Stomach (tissue), 9 donors: ENCODE data around the gene ADAM30. TPM values are rescaled to one million over a fixed set of nuclear protein-coding genes. Genes with fewer than 3 reads are reported as not detected.
"Not testable (repeated sequence)": the region's sequence is repeated elsewhere in the genome, so short reads cannot be mapped to it uniquely, and the experiment has no call there.

Experiments
- DNase-seq, 2 donors: peaks; one replicate each; pipeline versions ENCODE4 v3.0.0 to v3.0.0-alpha.2; 2013 to 2019
- H3K27ac ChIP-seq, 5 donors: fragments of 200-600 bp in 4 of 5; sonication (generic) in 4 of 5; one replicate each; pipeline ENCODE4 v1.5.1; 2013 to 2019; ENCODE audit warnings: mild to moderate bottlenecking in 1 of 5, moderate library complexity in 1 of 5
- H3K27me3 ChIP-seq, 3 donors: fragments of 200-600 bp; sonication (generic); one replicate each; pipeline ENCODE4 v1.5.1; 2017 to 2019; ENCODE audit warnings: mixed run types in 1 of 3
- H3K36me3 ChIP-seq, 4 donors: fragments of 200-600 bp; sonication (generic); 1 replicate in 3 of 4; 2 replicates in 1 of 4; pipeline ENCODE4 v1.5.1; 2016 to 2019
- H3K4me1 ChIP-seq, 4 donors: fragments of 200-600 bp; sonication (generic); one replicate each; pipeline ENCODE4 v1.5.1; 2016 to 2019
- H3K4me3 ChIP-seq, 4 donors: fragments of 200-600 bp; sonication (generic) in 3 of 4; one replicate each; pipeline ENCODE4 v1.5.1; 2016 to 2019; ENCODE audit warnings: mild to moderate bottlenecking in 1 of 4
- H3K9me3 ChIP-seq, 4 donors: fragments of 200-600 bp; sonication (generic); one replicate each; pipeline ENCODE4 v1.5.1; 2016 to 2019
- CTCF ChIP-seq, 7 experiments: fragments of 450-650 bp in 4 of 7; fragments of 200-600 bp in 3 of 7; sonication (generic) in 3 of 7; IDR thresholded peaks; one replicate each; pipeline ENCODE4 v1.5.1; 2016 to 2019; ENCODE audit warnings: antibody characterized with exemption in 7 of 7, control low read depth in 2 of 7, mild to moderate bottlenecking in 1 of 7
- EP300 ChIP-seq: sonication (generic); formaldehyde crosslinking; IDR thresholded peaks from one replicate; pipeline ENCODE4 v1.6.1; 2017; ENCODE audit warnings: antibody characterized with exemption
- POLR2A ChIP-seq, 4 donors: fragments of 450-650 bp; IDR thresholded peaks; one replicate each; pipeline ENCODE4 v1.6.1; 2016; ENCODE audit warnings: antibody characterized with exemption in 4 of 4, control low read depth in 2 of 4, mild to moderate bottlenecking in 1 of 4, moderate library complexity in 1 of 4
- POLR2AphosphoS5 ChIP-seq, 3 donors: sonication (generic); formaldehyde crosslinking; IDR thresholded peaks; one replicate each; pipeline ENCODE4 v1.6.1; 2016; ENCODE audit warnings: antibody characterized with exemption in 3 of 3
- WGBS, 5 donors: extraction: QIAGEN DNeasy Blood & Tissue Kit in 3 of 5; methylation state at CpG; one replicate each; pipeline versions ENCODE4 v1.1.5 to v1.1.7; 2013 to 2018; 5-methylcytosine and 5-hydroxymethylcytosine counted together
- intact Hi-C: fragments of 100-400 bp; cut with DNase I; formaldehyde crosslinking; loops from one replicate; pipeline ENCODE4 v1.15.1; 2023; ENCODE audit warnings: low total_unique reads
- polyA plus RNA-seq, 3 donors: library from polyadenylated mRNA; stranded (reverse); fragments of 200-250 nt; gene quantifications; one replicate each; pipeline ENCODE4 v1.2.3, GENCODE V29; 2013
- total RNA-seq, 5 donors: library from RNA; depleted of rRNA; stranded (reverse); fragments of >200 nt; gene quantifications; one replicate each; pipeline versions ENCODE4 v1.1.0 to v1.2.3, GENCODE V29; 2014 to 2016
- donor health status: healthy with polysubstance abuse.
- donor health status: Bipolar disorder and iron deficiency.
- donor health status: healthy.

The ADAM30 gene
- total and polyA plus RNA-seq, 8 donors = not detected

DNA sequence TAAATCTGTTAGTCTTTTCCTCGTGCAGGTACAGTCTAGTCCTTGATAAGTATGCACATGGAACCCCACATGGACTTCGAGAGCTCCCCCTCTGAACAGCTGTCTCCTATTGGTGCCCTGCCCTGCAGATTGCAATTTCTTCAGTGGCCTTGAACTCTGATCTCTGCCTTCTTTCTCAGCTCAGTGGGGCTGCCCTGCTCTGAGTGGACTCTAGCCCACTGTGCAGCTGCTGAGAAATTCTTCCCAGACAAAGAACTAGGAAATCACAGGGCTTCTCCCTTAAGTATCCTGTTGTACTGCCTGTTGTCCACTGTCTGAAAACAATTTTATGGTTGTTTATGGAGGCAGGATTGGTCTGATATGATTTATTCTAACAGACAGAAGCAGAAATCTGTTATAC lies 38.2 kb downstream of the ADAM30 start:
- 75 to 94% (median 87%) methylated on average over 2 of the region's 2 CpGs for WGBS, 5 donors
- no peaks in the 10 kb centered on the region for H3K9me3 ChIP-seq
- intact Hi-C loops = no loop called here
- no peaks in the 10 kb centered on the region for H3K27me3 ChIP-seq
- H3K27ac ChIP-seq = no peak overlapping the region
- peaks cover 0 to 6% (median 1%) of the 10 kb centered on the region in 4 donors for H3K4me1 ChIP-seq
- H3K4me3 ChIP-seq = no peak overlapping the region
- no peak for DNase-seq
- H3K36me3 ChIP-seq = no peaks in the 10 kb centered on the region
- TF ChIP-seq CTCF (IDR thresholded peaks at IDR 0.05) (no peak), POLR2AphosphoS5 (IDR thresholded peaks at IDR 0.05) (no peak), EP300 (no peak), POLR2A (IDR thresholded peaks at IDR 0.05) (no peak)

- DNase-seq = no peak
- no peaks in the 10 kb centered on the region for H3K9me3 ChIP-seq
- intact Hi-C loops = no loop called here
- no peaks in the 10 kb centered on the region for H3K4me1 ChIP-seq
- no peaks in the 10 kb centered on the region for H3K36me3 ChIP-seq
- no peak overlapping the region for H3K27ac ChIP-seq
- no peak overlapping the region for H3K4me3 ChIP-seq
- H3K27me3 ChIP-seq = no peaks in the 10 kb centered on the region
- 90 to 94% (median 94%) methylated on average over 23 of the region's 23 CpGs for WGBS, 5 donors
- TF ChIP-seq POLR2A (IDR thresholded peaks at IDR 0.05) (no peak), EP300 (no peak), POLR2AphosphoS5 (IDR thresholded peaks at IDR 0.05) (no peak), CTCF (IDR thresholded peaks at IDR 0.05) (no peak)
Measured at GRCh38 chr1:119853155-119853554, 43.2 kb downstream of the ADAM30 start.

GRCh38 chr1:119844206-119844605 lies 52.1 kb downstream of the ADAM30 start:
- H3K4me1 ChIP-seq, H3K4me3 ChIP-seq, H3K36me3 ChIP-seq, DNase-seq, H3K9me3 ChIP-seq, H3K27me3 ChIP-seq, intact Hi-C loops, H3K27ac ChIP-seq: not testable (repeated sequence)
- 65 to 76% (median 68%) methylated on average over 6 of the region's 6 CpGs for WGBS, 5 donors

Other genes starting within 250 kb of the ADAM30 start
- gene ZNF697, start 248.2 kb downstream of the ADAM30 start, total RNA-seq = 10 to 100 TPM in 2 of 5 donors, 1 to 10 TPM in 3; 1.2 to 11.9 (median 9.5) TPM
- gene ZNF697, start 248.2 kb downstream of the ADAM30 start, polyA plus RNA-seq = 1 to 10 TPM in 2 of 3 donors, under 1 TPM in 1; 0.78 to 2.1 (median 2.0) TPM
- gene PHGDH, start 184.6 kb downstream of the ADAM30 start, total RNA-seq = 10 to 100 TPM in 4 of 5 donors, 1 to 10 TPM in 1; 2.3 to 33.0 (median 21.3) TPM
- 10 to 100 TPM; 27.8 to 45.8 (median 29.5) TPM for gene PHGDH, start 184.6 kb downstream of the ADAM30 start, polyA plus RNA-seq
- 100 to 1,000 TPM in 2 of 5 donors, 10 to 100 TPM in 3; 10.3 to 203 (median 74.1) TPM for gene HMGCS2, start 127.6 kb downstream of the ADAM30 start, total RNA-seq
- gene HMGCS2, start 127.6 kb downstream of the ADAM30 start, polyA plus RNA-seq = 10 to 100 TPM in 2 of 3 donors, 1 to 10 TPM in 1; 2.5 to 83.4 (median 26.2) TPM
- 1 to 10 TPM in 1 of 5 donors, under 1 TPM in 1, not detected in 3; 0.58 to 9.2 TPM for gene REG4, start 85.1 kb downstream of the ADAM30 start, total RNA-seq
- gene REG4, start 85.1 kb downstream of the ADAM30 start, polyA plus RNA-seq = 1 to 10 TPM in 1 of 3 donors, under 1 TPM in 1, not detected in 1; 0.18 to 6.3 TPM
- gene NOTCH2, start 173.1 kb upstream of the ADAM30 start, total RNA-seq = 100 to 1,000 TPM in 1 of 5 donors, 10 to 100 TPM in 4; 24.1 to 191 (median 46.6) TPM
- 1 to 10 TPM in 2 of 3 donors, under 1 TPM in 1; 0.92 to 6.6 (median 3.5) TPM for gene NOTCH2, start 173.1 kb upstream of the ADAM30 start, polyA plus RNA-seq